GM10266 (cell line): ENCODE data around the gene RNF186.

ENCODE experiments used
- DNase-seq: peaks from one replicate; pipeline ENCODE4 v3.0.0; 2012; ENCODE audit errors: extremely low spot score
- CTCF ChIP-seq: IDR thresholded peaks from 2 replicates; pipeline ENCODE4 v1.5.1; 2012; ENCODE audit warnings: mild to moderate bottlenecking, low read depth; ENCODE audit not compliant: control insufficient read depth, insufficient read depth; ENCODE audit errors: missing control alignments

Gene RNF186

GRCh38 chr1:19772053-19772452 is 43.0 kb downstream of the RNF186 start:
- no peak for TF ChIP-seq CTCF
- DNase-seq: no peak

- no peak for TF ChIP-seq CTCF
- DNase-seq: no peak
Measured at GRCh38 chr1:19771350-19771749, 43.7 kb downstream of the RNF186 start.

- no peak for TF ChIP-seq CTCF
- DNase-seq: no peak
Measured at GRCh38 chr1:19770436-19771190, 44.5 kb downstream of the RNF186 start.

- no peak for DNase-seq
Measured at GRCh38 chr1:19769211-19769932, 45.7 kb downstream of the RNF186 start.

GRCh38 chr1:19768353-19769210 is 46.5 kb downstream of the RNF186 start:
- no peak for TF ChIP-seq CTCF
- DNase-seq: no peak

More at GRCh38 chr1:19769211-19769932, 45.7 kb downstream of the RNF186 start:
- no peak for TF ChIP-seq CTCF

GRCh38 chr1:19765623-19766022 is 49.5 kb downstream of the RNF186 start:
- no peak for DNase-seq
- TF ChIP-seq CTCF: no peak
